Stomach (tissue), 4 donors: ENCODE measurements around the gene VOPP1.

ENCODE experiments used
- CTCF ChIP-seq, 7 experiments: fragments of 450-650 bp in 4 of 7; fragments of 200-600 bp in 3 of 7; sonication (generic) in 3 of 7; IDR thresholded peaks; one replicate each; pipeline ENCODE4 v1.5.1; 2016 to 2019; ENCODE audit warnings: antibody characterized with exemption in 7 of 7, control low read depth in 2 of 7, mild to moderate bottlenecking in 1 of 7
- EP300 ChIP-seq: sonication (generic); formaldehyde crosslinking; IDR thresholded peaks from one replicate; pipeline ENCODE4 v1.6.1; 2017; ENCODE audit warnings: antibody characterized with exemption
- POLR2A ChIP-seq, 4 donors: fragments of 450-650 bp; IDR thresholded peaks; one replicate each; pipeline ENCODE4 v1.6.1; 2016; ENCODE audit warnings: antibody characterized with exemption in 4 of 4, control low read depth in 2 of 4, mild to moderate bottlenecking in 1 of 4, moderate library complexity in 1 of 4
- POLR2AphosphoS5 ChIP-seq, 3 donors: sonication (generic); formaldehyde crosslinking; IDR thresholded peaks; one replicate each; pipeline ENCODE4 v1.6.1; 2016; ENCODE audit warnings: antibody characterized with exemption in 3 of 3

DNA sequence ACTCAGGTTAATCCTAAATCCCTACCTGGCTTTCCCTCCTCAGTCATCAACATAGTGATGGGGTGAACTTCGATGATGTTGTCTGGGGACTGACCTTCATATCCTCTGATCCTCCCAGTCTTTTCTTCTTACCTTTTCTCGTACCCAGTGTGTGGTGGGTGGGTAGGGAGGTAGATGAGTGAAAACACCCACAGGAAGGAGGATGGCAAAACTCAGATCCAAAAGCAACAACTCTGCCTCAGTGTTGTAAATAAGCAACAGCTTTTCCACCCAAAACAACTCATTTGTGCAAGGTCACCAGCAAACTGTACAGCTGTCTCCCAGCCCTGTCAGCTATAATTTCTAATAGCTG, 38.6 kb downstream of the VOPP1 start:
- TF ChIP-seq CTCF (IDR thresholded peaks at IDR 0.05), result no peak
- TF ChIP-seq POLR2AphosphoS5 (IDR thresholded peaks at IDR 0.05), result no peak
- TF ChIP-seq POLR2A (IDR thresholded peaks at IDR 0.05), result no peak
- no peak for TF ChIP-seq EP300
